ENCODE results near the gene TRIML1.
"Not testable (repeated sequence)": the region's sequence is repeated elsewhere in the genome, so short reads cannot be mapped to it uniquely, and the experiment has no call there.

DNA sequence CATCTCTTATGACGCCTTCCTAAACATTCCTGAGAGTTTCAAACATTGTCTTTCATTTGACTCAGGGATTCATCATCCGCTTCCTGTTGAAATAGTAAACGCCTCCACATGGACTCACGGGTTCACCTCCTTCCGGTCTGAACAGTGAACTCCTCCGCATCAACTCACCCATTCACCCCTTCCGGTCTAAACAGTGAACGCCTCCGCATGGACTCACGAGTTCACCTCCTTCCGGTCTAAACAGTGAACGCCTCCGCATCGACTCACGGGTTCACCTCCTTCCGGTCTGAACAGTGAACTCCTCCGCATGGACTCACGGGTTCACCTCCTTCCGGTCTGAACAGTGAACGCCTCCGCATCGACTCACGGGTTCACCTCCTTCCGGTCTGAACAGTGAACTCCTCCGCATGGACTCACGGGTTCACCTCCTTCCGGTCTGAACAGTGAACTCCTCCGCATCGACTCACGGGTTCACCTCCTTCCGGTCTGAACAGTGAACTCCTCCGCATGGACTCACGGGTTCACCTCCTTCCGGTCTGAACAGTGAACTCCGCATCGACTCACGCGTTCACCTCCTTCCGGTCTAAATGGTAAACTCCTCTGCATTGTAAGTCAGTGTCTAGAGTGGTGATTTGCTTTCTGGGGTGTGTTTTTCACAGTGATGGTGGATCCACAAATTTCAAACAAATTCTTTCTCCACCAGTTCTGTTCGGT lies 20.4 kb downstream of the TRIML1 start:
- TF ChIP-seq HES4 (CRISPR knock-in tag; IDR thresholded peaks at IDR 0.05; ENCODE audit: borderline replicate concordance); ZFX (CRISPR knock-in tag; IDR thresholded peaks at IDR 0.05; ENCODE audit: low read depth); CTCF (CRISPR knock-in tag; IDR thresholded peaks at IDR 0.05); MAZ (IDR thresholded peaks at IDR 0.05; ENCODE audit: borderline replicate concordance, low read depth, low read length); MAZ (CRISPR knock-in tag; IDR thresholded peaks at IDR 0.05; ENCODE audit: low read depth); DRAP1 (CRISPR knock-in tag; IDR thresholded peaks at IDR 0.05); SRF (IDR thresholded peaks at IDR 0.05; ENCODE audit: low read depth, low read length): not testable (repeated sequence)

All from HepG2 (cell line).